HG02840 (cell line): ENCODE data around the gene NMRK1.

Experiments
- ATAC-seq: cut with Tn5 transposase; IDR thresholded peaks from one replicate; pipeline ENCODE4 v1.9.1; 2021; ENCODE audit warnings: mild to moderate bottlenecking, moderate library complexity, moderate number of reproducible peaks; ENCODE audit not compliant: unreplicated experiment, low FRiP score

The NMRK1 gene

DNA sequence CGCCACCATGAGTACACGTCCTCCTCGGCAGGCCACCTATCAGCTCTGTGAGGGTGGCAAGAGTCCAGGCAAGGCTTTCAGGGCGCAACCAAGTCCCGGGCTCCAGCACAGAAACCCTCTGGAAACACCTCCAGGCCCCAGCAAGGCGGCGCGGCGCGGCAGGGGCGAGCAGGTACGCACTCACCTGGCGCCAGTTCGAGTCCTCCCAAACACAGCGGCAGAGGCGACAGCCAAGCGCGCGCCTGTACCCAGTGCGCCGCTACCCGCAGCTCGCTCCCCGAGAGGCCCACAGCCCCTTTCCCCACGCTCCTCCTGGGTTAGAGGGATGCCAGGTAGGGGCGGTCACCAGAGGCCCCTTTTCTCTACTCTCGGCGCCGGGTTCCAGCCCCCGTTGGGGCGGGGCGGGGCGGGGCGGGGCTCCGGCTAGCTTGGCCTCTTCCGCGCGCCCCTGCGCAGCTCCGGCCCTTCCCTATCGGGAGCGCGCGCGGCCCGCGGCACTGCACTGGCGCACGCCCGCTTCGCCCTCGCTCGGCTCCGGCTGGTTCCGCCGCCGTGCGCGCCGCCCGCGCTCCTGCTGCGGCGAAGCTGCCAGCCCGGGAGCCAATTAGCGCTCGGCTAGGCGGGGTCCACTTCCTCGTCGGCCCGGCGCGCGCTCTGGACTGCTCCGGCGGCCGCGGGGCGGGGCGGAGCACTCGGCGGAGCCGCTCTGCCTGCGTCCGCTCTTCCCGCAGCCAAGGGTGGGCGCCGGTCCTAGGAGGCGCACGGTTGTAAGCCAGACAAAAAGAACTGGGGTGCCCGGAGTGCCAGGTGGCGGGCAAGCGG, at the start of gene NMRK1, which contains the start of gene OSTF1:
TSS of gene NMRK1 (minus strand) at position 332 of the 822 bp plus-strand sequence. CDS start 5,040 bp downstream, outside the sequence.
TSS of gene OSTF1 (plus strand) at position 691 of the 822 bp plus-strand sequence. CDS start 179 bp downstream, outside the sequence.
- ATAC-seq = peak; percentile 85

DNA sequence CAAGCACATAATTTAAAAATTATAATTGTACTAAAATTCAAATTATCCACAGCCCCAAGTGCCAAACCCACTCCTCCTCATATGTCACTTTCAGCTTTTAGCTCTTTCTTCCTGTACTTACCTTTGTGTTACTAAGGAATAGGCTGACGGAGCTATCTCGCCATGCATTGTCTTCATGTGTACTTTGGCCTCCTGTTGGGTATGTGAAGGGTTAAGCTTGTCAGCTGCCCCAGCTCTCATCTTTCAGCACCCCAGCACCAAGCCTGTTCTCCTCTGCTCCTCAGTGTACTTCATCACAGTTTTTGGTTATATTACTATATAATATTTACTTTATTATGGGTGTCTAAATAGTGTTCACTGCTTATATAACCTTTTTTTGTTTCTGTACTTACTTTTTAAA, 46.5 kb upstream of the NMRK1 start:
- no peak for ATAC-seq

DNA sequence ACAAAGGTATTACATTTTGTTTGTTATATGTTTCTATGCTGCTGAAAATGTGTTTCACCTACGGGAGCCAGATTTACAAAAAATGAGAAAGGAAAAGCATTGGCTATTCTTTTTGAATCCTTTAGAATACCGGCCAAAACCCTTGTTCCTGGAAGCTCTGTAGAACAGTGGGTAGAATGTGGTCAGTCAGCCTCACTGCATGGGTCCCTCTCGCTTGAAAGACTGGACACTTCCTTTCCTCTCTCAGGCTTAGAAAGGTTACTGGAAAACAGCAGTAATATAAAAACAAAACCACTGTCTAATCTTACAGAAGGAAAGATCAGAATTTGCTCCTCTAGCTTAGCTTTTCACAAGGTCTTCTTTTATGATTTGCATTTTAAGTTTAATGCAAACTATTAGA, 45.4 kb upstream of the NMRK1 start:
- ATAC-seq = no peak

DNA sequence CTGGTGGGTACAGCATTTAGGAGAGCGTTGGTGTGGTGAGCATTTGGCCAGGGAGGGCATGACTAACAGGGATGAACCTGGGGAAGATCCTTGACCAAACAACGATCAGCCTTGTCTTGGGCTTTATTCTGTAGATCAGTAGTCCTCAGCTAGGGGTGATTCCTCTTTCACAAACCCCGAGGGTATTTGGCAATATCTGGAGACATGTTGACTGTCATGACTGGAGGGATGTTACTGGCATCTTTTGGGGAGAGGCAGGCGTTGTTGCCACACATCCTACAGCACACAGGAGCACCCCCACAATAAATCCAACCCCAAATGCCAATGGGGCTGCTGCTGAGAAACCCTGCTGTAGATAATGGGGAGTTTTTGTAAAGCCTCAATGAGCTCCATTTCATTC, 44.3 kb upstream of the NMRK1 start:
- ATAC-seq = no peak

DNA sequence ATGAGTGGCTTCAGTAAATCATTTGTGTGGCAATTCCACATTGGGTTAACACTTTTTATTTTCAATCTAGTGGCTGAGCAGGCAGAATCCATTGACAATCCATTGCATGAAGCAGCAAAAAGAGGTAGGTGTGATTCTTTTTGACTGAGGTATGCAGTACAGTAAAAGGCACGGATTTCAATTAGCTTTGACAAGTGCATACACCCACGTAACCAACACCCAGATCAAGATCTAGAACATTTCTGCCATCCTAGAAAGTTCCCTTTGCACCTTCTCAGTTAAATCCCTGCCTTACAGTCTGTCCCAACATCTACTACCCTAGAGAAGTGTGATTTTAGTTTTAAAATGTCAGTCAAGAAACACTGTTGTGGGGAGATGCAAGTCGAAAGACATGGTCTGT, 43.7 kb upstream of the NMRK1 start:
- no peak for ATAC-seq

DNA sequence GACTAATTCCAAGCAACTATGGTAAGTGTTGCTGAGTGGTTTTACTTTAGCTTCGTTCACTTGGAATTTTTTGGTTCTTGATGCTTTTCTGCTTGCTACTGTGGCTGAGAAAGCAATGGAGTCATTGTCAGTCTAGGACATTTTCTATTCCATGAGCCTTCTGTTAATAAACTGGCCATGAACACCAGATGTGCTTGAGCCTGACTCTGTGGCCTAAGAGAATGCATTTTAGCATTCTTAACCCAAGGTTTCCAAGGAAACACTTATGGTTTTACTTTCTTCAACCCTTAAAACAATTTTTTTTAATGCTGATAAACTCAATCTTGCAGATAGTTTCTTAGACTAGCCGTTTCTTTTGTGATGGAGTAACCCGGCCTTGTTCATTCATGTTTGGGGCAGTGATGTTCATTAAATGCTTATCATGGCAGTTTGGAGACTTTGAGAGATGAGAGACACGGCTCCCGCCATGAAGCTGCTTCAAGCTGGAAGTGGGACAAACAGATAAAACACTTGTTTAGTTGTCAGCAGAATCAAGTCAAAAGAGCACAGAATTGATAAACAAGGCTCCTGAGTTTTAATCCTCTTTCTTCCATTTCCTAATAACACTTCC, 42.8 kb upstream of the NMRK1 start:
- no peak for ATAC-seq

DNA sequence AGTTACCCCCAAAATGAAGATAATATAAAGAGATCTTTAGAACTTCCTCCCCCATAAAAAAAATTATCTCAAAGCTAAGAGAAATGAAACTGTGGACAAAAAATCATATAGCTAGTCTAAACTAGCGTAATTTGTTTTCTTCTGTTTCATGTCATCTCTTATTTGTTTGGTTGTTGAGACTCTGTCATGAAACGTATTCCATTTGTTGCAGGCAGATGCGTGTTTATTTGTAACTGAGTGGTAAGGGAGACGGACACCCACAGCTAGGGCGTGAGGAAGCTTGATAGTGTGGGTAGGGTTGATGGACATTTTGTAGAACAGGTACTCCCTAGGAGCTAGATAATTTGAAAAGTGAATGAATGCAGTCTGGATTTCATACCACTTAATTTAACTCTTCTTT, 42.2 kb upstream of the NMRK1 start:
- no peak for ATAC-seq

DNA sequence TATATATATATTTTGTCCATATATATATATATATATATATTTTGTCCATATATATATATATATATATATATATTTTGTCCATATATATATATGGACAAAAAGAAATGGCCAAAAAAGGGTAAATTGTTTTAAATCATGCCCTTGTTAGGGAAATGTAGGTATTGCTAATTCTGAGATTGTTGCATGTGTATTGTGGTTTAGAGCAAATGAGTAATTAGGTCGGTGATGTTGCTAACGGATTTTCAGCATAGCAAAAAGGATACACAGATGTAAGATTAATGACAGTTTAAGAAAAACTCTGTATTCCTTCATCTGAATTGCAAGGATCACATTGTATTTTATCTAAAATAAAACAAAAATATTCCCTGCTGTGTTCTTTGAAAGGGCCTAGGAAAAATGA, 40.6 kb upstream of the NMRK1 start:
- ATAC-seq = no peak

DNA sequence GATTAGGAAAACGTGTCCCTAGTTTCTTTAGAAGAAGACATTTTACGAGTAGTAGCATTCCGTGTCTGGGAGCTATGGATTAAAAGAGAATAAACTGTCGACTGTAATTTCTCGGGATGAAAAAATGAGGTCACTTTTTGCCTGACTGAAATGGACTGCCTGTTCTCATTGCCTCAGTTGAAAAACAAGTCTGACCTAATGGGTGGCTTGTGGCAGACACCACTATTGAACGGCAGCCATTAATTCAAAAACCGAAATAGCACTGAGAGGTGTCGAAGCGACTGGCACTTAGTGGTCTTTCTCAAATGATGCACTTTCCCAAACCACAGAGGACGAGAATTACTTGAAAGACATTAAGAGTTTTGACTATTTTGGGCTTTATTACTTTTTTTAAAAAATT, 35.7 kb upstream of the NMRK1 start:
- ATAC-seq = no peak

DNA sequence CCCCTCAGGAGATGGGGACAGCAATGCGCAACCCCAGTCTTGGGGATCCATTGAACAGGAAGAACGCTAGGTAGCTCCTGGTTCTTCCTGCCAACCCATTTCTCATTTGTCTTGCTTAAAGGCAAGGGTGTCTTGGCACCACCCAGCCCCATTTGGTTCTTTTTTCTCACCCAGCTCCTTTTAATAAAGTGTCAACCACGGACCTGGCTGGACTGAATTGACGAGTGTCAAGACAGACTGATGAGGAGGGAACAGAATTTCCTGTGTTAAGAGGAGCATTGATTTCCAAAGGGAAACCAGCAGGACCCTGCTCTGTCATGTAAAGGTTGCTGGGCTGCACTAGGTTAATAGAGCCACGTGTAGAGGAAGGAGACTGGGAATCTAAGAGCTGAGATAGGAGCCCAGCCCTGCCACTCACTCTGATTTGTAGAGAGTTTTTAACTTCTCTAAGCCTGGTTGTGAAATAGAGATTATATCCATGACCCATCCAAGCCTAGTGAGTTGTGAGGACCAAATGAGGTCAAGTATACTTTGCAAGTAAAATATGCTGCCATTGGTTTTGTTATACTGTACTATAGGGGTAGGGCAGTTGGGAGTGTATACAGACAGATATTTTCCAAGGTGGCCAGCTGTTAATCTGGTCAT, 34.1 kb upstream of the NMRK1 start:
- no peak for ATAC-seq

DNA sequence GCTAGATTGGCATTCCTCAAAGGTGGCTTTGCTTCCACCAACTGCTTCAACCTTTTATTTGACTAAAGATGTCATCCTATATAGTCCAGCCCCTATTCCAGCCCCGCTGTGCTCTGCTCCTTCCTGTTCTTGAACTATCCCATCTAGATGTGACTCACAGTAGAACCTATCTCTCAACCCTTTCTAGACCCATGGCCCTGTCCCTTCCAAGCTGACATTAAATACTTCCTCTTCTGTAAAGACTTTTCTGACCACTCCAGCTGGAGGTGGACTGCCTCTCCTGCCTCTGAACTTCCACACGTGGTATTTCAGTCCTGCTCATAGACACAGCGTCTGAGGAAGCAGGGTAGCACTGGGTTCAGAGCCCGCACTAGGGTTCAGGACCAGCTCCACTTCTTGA, 32.7 kb upstream of the NMRK1 start:
- ATAC-seq = no peak

DNA sequence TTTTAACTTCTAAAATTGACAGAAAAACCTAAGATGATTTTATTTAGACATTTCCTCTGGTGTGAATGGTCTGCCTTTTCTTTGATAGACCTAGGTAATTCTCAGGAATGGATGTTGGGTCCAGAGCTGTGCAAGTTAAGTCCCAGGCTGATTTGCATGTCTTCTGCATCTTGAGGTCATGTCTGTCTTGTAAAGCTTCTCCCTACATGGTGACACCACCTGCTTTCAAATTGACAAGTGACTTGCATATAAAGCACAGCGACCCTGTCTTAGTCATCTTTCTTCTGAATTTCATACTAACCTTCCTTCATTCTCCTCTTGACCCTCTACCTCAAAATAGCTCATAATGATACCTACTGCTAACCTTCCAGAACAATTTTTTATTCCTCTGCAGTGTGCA, 29.6 kb upstream of the NMRK1 start:
- no peak for ATAC-seq

DNA sequence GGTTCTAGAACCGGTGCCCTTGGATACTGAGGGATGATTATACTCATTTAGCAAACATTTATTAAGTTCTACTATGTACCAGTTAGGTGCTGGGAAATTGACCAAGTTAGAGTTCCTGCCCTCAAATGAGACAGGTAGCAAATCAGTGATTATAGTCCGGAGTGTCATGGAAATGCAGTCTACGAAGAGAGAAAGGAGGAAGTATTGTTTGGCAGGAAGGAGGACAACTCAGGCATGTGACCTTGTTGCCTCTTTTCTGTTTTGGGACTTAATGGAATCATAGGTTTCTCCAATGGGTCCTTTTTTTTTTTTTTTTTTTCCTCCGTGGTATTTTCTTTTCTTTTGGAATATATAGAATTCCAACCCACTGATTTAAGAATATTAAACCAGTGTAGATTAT, 28.4 kb upstream of the NMRK1 start:
- no peak for ATAC-seq

DNA sequence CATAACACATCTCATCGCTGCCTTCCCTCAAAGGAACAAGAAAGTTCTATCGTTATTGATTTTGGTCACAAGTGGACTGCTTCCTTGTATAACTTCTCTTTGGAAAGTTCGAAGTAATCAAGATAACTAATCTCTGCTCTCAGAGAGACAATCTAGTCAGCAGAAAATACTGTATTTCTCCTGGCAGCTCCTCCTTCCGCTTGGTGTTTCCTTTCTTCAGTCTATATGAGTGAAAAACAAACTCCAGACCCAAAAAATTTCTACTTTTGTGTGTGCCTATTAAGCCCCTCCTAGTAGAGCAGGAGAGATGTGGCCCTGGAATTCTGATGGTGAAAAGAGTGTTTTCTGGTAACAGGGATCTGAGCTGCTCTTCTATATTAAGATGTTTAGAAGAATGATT, 24.8 kb upstream of the NMRK1 start:
- ATAC-seq = no peak

DNA sequence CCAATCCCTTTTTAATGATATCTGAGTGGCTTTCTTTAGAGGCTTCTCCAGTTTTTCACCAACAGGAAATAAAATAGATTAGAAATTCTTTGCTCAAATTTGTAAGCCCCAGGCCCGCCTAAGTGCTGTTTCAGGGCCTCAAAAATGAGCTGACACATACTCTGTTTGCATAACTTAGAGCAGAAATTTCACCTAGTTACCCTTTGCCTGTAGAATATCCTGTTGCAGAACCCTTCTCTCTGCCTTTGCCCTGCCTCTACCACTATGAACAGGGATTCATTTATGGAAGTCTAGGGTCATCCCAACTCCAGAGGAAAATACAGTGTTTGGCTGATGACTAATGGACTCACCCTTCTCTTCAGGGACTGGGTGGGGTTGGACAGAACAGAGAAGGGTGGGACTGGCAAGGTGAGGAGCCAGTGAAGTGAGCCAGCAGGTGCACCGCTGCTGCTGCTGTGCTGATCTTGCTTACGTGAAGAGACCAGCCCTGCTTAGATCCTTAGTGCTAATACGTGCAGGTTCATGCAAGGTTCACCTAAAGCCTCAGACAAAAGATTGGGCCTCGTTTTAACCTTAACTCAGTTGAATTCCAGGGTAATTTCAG, 23.2 kb upstream of the NMRK1 start:
- no peak for ATAC-seq

DNA sequence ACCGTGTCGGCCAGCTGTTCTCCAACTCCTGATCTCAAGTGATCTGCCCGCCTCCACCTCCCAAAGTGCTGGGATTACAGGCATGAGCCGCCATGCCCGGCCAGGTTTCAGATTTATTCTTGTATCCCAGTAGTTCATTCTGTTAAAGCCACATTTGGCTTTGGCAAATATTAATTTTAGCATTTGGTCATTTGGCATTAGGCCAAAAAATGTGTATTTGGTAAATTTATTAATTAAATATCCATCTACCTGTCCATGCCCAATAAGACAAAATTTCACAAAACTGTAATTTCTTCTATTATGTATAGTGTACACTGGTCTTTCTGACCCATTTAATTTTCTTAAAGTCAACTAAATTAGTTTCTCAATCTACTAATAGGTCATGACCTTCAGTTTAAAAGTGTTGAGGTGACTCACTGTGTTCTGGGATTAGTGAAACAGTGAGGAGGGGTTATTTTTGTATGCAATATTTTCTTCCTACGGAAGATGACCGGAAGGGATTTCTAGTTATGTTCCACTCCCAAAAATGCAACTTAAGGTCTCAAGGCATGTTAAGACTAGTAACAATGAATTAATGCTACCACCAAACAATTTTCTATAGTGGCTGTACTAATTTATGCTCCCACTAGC, 21.4 kb upstream of the NMRK1 start:
- no peak for ATAC-seq

DNA sequence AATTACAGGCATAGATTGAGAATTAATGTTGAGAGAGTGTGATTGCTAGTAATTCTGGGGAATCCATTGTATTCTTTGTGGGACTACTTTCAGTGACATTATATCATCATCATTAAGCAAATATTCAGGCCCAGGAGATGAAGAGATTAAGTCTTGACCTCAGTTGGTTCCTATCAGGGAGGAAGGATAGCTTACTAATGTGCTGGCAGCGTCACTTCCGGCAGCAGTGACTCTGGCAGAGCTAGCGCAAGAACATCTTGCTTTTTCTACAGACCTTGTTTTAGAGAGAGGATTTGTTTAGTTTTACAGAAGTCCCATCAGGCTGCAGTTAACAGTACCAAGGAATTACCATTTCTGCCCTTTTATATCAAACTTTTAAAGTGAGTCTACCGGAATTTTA, 20.6 kb upstream of the NMRK1 start:
- no peak for ATAC-seq

DNA sequence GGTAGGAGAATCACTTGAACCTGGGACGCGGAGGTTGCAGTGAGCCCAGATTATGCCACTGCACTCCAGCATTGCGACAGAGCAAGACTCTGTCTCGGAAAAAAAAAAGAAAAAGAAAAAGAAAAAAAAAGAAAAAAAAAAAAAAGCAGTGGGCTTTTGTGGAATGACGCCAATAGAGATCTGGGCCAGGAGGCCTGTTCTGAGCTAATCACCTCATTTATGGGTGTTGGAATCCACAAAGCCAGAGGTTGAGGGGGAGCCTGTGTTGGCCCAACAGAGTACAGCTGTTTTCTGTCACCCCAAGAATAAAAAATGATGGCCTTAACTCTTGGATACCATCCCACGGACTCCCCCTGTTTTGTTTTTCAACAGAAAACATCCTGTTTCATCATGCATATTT, 18.9 kb upstream of the NMRK1 start:
- ATAC-seq = no peak

DNA sequence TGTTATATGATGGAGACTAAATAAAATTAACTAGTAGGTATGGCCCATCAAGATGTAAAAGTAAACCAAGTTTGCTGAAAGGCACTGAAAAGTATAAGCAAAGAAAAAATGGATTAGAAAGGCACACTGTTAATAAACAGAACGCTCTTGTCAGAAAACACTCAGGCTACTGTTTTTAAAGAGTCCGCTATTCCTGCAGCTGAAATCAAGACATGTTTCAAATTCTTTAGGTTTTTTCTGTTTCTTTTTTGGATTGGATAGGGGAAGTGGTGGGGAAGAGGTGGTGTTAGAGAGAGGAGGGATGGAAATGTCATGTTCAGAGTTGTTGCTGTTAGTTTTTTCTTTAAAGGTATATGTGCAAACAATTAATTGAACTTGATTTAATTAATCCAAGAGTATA, 17.9 kb upstream of the NMRK1 start:
- ATAC-seq = no peak

DNA sequence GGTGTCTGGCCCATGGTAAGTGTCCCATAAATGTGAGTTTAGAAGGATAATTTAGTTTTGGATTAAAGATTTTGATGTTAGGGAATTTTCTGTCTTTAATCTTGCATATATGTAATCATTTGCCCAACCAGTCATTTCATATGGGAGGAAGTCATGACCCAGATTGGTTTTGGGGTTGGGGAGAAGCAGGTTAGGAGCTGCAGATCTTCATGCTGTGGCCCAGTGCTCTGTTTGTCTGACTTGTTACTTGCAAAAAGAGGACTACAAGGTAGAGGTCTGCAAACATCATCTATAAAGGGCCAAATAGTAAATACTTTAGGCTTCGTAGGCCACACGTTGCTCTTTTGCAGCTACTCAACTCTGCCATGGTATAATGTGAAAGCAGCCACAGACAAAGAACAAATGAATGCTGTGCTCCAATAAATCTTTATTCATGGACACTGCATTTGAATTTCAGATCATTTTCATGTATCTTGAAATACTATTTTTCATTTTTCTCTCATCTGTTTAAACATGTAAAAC, 17.1 kb upstream of the NMRK1 start:
- no peak for ATAC-seq

DNA sequence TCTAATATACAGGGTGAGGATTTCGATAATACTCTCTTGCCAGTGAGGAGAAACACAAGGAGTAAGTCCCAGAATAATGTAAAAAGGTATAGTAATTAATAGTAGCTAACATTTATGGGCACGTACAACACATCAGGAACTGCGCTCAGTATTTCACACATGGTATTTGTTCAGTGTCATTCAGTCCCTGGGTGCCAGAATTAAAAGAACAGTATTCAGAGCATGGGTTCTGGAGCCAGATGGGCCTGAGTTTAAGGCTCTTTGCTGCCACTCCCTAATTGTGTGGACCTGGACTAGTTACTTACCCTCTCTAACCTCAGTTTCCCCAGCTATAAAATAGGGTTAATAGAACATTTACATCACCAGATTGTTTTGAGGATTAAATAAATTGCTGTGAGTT, 16.7 kb upstream of the NMRK1 start:
- no peak for ATAC-seq
